Stimulated activated naive B cell treated with anti-CD40 and anti-IgM and Interleukin-4, amounts not matched to agents 10 μg/mL and 1 μg/mL and 100 μg/mL, for 72 hours (primary cell): Measurements from ENCODE around the gene MFSD12.
"Not testable (repeated sequence)": the region's sequence is repeated elsewhere in the genome, so short reads cannot be mapped to it uniquely, and the experiment has no call there.

Experiments
- ATAC-seq, 2 donors: fragments of 150-1000 bp; cut with Tn5 transposase; replicated peaks; 2 replicates each; pipeline ENCODE4 v1.10.0; 2021; ENCODE audit warnings: moderate library complexity in 1 of 2
- DNase-seq: peaks from one replicate; pipeline ENCODE4 v3.0.0; 2021
- H3K27ac Mint-ChIP-seq: one replicate; pipeline ENCODE4 v1.8.0; 2022; ENCODE audit warnings: mild to moderate bottlenecking, mixed read lengths
- H3K27me3 Mint-ChIP-seq, 2 donors: one replicate each; pipeline ENCODE4 v1.8.0; 2022; ENCODE audit warnings: mixed read lengths in 2 of 2
- H3K36me3 Mint-ChIP-seq, 2 donors: one replicate each; pipeline ENCODE4 v1.8.0; 2022; ENCODE audit warnings: mixed read lengths in 2 of 2, mild to moderate bottlenecking in 1 of 2
- H3K4me1 Mint-ChIP-seq, 2 donors: one replicate each; pipeline ENCODE4 v1.8.0; 2022; ENCODE audit warnings: mixed read lengths in 2 of 2, mild to moderate bottlenecking in 1 of 2
- H3K4me3 Mint-ChIP-seq, 2 donors: one replicate each; pipeline ENCODE4 v1.8.0; 2022; ENCODE audit warnings: mild to moderate bottlenecking in 2 of 2, mixed read lengths in 2 of 2, moderate library complexity in 1 of 2
- H3K9me3 Mint-ChIP-seq, 2 donors: one replicate each; pipeline ENCODE4 v1.8.0; 2022; ENCODE audit warnings: mixed read lengths in 2 of 2, mild to moderate bottlenecking in 1 of 2

Gene MFSD12

GRCh38 chr19:3576696-3577443, 19.5 kb upstream of the MFSD12 start:
- Mint-ChIP-seq H3K27ac (no peak overlapping the region), H3K4me3 (peak overlapping the region in 1 of 2 donors; percentile 62), H3K9me3 (peaks cover 0 to 2% of the 10 kb centered on the region in 2 donors), H3K4me1 (peaks cover 15 to 25% of the 10 kb centered on the region in 2 donors), H3K27me3 (no peaks in the 10 kb centered on the region), H3K36me3 (peaks cover 26 to 33% of the 10 kb centered on the region in 2 donors)
- DNase-seq (no peak), ATAC-seq (no peak)

GRCh38 chr19:3575949-3576673, 18.7 kb upstream of the MFSD12 start:
- ATAC-seq = no peak
- peaks cover 26 to 33% of the 10 kb centered on the region in 2 donors for H3K36me3 Mint-ChIP-seq

GRCh38 chr19:3575260-3575741, 17.9 kb upstream of the MFSD12 start:
- no peaks in the 10 kb centered on the region for H3K27me3 Mint-ChIP-seq
- no peak overlapping the region for H3K27ac Mint-ChIP-seq
- ATAC-seq (no peak), DNase-seq (no peak)
- peaks cover 0 to 2% of the 10 kb centered on the region in 2 donors for H3K9me3 Mint-ChIP-seq
- no peak overlapping the region for H3K4me3 Mint-ChIP-seq
- peaks cover 26 to 33% of the 10 kb centered on the region in 2 donors for H3K36me3 Mint-ChIP-seq
- peaks cover 19 to 31% of the 10 kb centered on the region in 2 donors for H3K4me1 Mint-ChIP-seq

More at GRCh38 chr19:3575949-3576673, 18.7 kb upstream of the MFSD12 start:
- Mint-ChIP-seq H3K27me3 (no peaks in the 10 kb centered on the region), H3K4me3 (peak overlapping the region in 1 of 2 donors; percentile 62), H3K4me1 (peaks cover 19 to 31% of the 10 kb centered on the region in 2 donors), H3K9me3 (peaks cover 0 to 2% of the 10 kb centered on the region in 2 donors), H3K27ac (no peak overlapping the region)
- DNase-seq = no peak

DNA sequence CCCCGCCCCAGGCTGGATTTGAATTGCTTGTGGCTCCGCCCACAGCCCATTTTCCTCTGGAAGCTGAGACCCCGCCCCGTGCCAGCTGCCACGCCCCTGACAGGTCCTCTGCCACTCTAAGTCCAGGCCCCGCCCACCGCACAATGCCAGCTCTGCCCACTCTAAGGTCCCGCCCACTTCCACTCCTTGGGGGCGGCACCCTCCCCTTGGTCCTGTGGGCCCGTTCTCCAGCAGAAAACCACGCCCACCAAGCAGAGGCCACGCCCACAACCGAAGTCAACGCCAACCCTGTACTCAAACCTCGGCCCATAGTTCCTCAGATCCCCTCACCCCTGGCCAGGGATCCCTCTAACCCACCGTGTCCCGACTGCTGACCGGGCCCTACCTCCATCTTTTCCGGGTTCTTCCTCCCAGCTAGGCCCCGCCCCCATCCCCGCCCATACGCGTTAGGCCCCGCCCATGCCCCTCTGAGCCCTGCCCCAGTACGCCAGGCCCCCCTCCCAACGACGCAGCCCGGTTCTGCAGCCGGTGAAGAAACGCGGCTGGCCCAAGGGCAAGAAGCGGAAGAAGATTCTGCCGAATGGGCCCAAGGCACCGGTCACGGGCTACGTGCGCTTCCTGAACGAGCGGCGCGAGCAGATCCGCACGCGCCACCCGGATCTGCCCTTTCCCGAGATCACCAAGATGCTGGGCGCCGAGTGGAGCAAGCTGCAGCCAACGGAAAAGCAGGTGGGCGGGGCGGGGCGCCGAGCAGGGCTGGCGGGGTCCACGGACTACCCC, 16.7 kb upstream of the MFSD12 start:
- H3K27ac Mint-ChIP-seq = peak overlapping the region; percentile 76
- DNase-seq (peak; percentile 87), ATAC-seq (peak; percentile 28 to 49)
- H3K9me3 Mint-ChIP-seq = peaks cover 0 to 2% of the 10 kb centered on the region in 2 donors
- H3K4me1 Mint-ChIP-seq = peaks cover 19 to 31% of the 10 kb centered on the region in 2 donors
- H3K27me3 Mint-ChIP-seq = no peaks in the 10 kb centered on the region
- peaks cover 26 to 33% of the 10 kb centered on the region in 2 donors for H3K36me3 Mint-ChIP-seq
- H3K4me3 Mint-ChIP-seq = peak overlapping the region; percentile 83 to 85

DNA sequence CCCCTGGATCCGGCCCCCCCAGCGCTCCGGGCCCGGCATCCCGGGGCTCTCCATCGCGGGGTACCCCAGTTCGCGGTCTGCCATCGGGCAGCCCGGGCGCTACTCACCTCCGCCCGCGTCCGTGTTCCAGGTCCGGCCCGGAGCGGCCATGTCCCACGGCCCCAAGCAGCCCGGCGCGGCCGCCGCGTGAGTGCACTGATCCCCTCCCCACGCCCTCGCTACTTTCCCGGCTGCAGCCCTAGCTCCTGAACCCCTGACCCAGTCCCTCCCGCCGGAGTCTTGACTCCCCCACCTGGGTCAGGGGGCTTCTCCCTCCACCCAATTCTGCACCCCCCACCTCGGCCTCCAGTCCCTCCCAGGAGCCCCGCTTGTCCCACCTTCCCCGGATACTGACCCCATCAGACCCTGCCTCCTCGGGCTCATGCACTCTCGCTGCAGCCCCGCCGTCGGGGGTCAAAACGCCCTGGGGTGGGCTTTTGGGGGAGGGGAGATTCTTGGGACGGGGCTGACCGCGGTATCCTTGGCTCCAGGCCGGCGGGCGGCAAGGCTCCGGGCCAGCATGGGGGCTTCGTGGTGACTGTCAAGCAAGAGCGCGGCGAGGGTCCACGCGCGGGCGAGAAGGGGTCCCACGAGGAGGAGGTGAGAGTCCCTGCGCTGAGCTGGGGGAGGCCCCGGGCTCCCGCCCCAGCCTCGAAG, 15.9 kb upstream of the MFSD12 start:
- H3K9me3 Mint-ChIP-seq = peaks cover 0 to 2% of the 10 kb centered on the region in 2 donors
- peak overlapping the region; percentile 76 for H3K27ac Mint-ChIP-seq
- peak overlapping the region; percentile 83 to 85 for H3K4me3 Mint-ChIP-seq
- H3K36me3 Mint-ChIP-seq = peaks cover 21 to 27% of the 10 kb centered on the region in 2 donors
- peak; percentile 21 to 38 for ATAC-seq
- peaks cover 21 to 31% of the 10 kb centered on the region in 2 donors for H3K4me1 Mint-ChIP-seq
- DNase-seq = no peak
- no peaks in the 10 kb centered on the region for H3K27me3 Mint-ChIP-seq

- Mint-ChIP-seq H3K4me3 (peak within 1 kb of the TSS; percentile 83 to 85), H3K9me3 (peaks cover 0 to 2% of the 10 kb centered on the region in 2 donors), H3K27ac (peak within 1 kb of the TSS; percentile 81), H3K27me3 (no peaks in the 10 kb centered on the region), H3K36me3 (peaks cover 21 to 27% of the 10 kb centered on the region in 2 donors), H3K4me1 (peaks cover 21 to 31% of the 10 kb centered on the region in 2 donors)
- peak; percentile 27 for DNase-seq
- peak in 1 of 2 donors; percentile 0 for ATAC-seq
Measured at GRCh38 chr19:3572855-3573161, 15.4 kb upstream of the MFSD12 start, which contains the start of gene HMG20B. TSS of gene HMG20B (plus strand) at chr19:3572944. CDS start at chr19:3573310, 366 bp downstream.

- peaks cover 0 to 2% of the 10 kb centered on the region in 2 donors for H3K9me3 Mint-ChIP-seq
- H3K36me3 Mint-ChIP-seq = peaks cover 21 to 27% of the 10 kb centered on the region in 2 donors
- H3K4me3 Mint-ChIP-seq = peak overlapping the region; percentile 80 to 85
- H3K4me1 Mint-ChIP-seq = peaks cover 21 to 31% of the 10 kb centered on the region in 2 donors
- DNase-seq = peak; percentile 99
- H3K27me3 Mint-ChIP-seq = no peaks in the 10 kb centered on the region
- peak overlapping the region; percentile 81 for H3K27ac Mint-ChIP-seq
- peak; percentile 93 to 96 for ATAC-seq
Measured at GRCh38 chr19:3572132-3572854, 14.9 kb upstream of the MFSD12 start.

- ATAC-seq (no peak), DNase-seq (no peak)
- Mint-ChIP-seq H3K27me3 (no peaks in the 10 kb centered on the region), H3K27ac (no peak overlapping the region), H3K36me3 (peaks cover 16% of the 10 kb centered on the region in 2 donors), H3K4me1 (peaks cover 21 to 26% of the 10 kb centered on the region in 2 donors), H3K4me3 (no peak overlapping the region), H3K9me3 (peaks cover 0 to 2% of the 10 kb centered on the region in 2 donors)
Measured at GRCh38 chr19:3570606-3571011, 13.2 kb upstream of the MFSD12 start.

DNA sequence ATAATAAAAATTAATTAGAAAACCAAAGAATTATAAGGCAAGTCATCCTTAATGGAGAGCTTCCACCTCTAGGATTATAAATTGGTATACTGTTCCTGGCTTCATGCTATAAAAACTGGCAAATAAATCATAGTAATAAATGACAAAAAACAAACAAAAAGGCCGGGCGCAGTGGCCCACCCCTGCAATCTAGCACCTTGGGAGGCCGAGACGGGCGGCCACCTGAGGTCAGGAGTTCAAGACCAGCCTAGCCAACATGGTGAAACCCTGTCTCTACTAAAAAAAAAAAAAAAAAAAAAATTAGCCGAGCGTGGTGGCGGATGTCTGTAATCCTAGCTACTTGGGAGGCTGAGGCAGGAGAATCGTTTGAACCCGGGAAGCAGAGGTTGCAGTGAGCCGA, 12.7 kb upstream of the MFSD12 start:
- H3K4me1 Mint-ChIP-seq = peaks cover 17 to 23% of the 10 kb centered on the region in 2 donors
- not testable (repeated sequence) for ATAC-seq, H3K4me3 Mint-ChIP-seq

GRCh38 chr19:3565139-3565538, 7.8 kb upstream of the MFSD12 start:
- no peak for DNase-seq
- no peak overlapping the region for H3K4me3 Mint-ChIP-seq

More for the DNA sequence above, 12.7 kb upstream of the MFSD12 start:
- peaks cover 11% of the 10 kb centered on the region in 2 donors for H3K36me3 Mint-ChIP-seq
- DNase-seq, H3K27ac Mint-ChIP-seq, H3K27me3 Mint-ChIP-seq, H3K9me3 Mint-ChIP-seq: not testable (repeated sequence)

GRCh38 chr19:3563709-3564524, 6.5 kb upstream of the MFSD12 start:
- Mint-ChIP-seq H3K36me3 (no peaks in the 10 kb centered on the region), H3K27me3 (no peaks in the 10 kb centered on the region), H3K27ac (no peak overlapping the region), H3K4me1 (peaks cover 7 to 8% of the 10 kb centered on the region in 2 donors), H3K4me3 (no peak overlapping the region), H3K9me3 (no peaks in the 10 kb centered on the region)
- no peak for DNase-seq
- ATAC-seq = no peak

More at GRCh38 chr19:3565139-3565538, 7.8 kb upstream of the MFSD12 start:
- Mint-ChIP-seq H3K36me3 (no peaks in the 10 kb centered on the region), H3K27me3 (no peaks in the 10 kb centered on the region), H3K9me3 (no peaks in the 10 kb centered on the region), H3K27ac (no peak overlapping the region), H3K4me1 (peaks cover 4 to 8% of the 10 kb centered on the region in 2 donors)
- no peak for ATAC-seq

GRCh38 chr19:3556978-3557460, 367 bp downstream of the MFSD12 start:
- H3K9me3 Mint-ChIP-seq = no peaks in the 10 kb centered on the region
- H3K4me1 Mint-ChIP-seq = peaks cover 39 to 66% of the 10 kb centered on the region in 2 donors
- H3K36me3 Mint-ChIP-seq = peaks cover 24 to 34% of the 10 kb centered on the region in 2 donors
- peak overlapping the region; percentile 97 for H3K27ac Mint-ChIP-seq
- no peaks in the 10 kb centered on the region for H3K27me3 Mint-ChIP-seq
- no peak for DNase-seq
- H3K4me3 Mint-ChIP-seq = peak overlapping the region; percentile 90 to 100
- ATAC-seq = peak; percentile 28 to 37
